PC-9 (cell line): ENCODE measurements around the gene ESR1.

Source experiments
- EZH2 ChIP-seq: fragments of 200-600 bp; sonication (generic); IDR thresholded peaks from 2 replicates; pipeline ENCODE4 v1.8.0; 2017; ENCODE audit warnings: antibody characterized with exemption, low read depth
- TF ChIP-seq, protein P1 (sequence below): fragments of 200-600 bp; sonication (generic); conservative IDR thresholded peaks from 2 replicates; pipeline ENCODE4 v1.6.1; 2017; ENCODE audit warnings: mixed run types, antibody characterized with exemption, mild to moderate bottlenecking, moderate library complexity

DNA sequence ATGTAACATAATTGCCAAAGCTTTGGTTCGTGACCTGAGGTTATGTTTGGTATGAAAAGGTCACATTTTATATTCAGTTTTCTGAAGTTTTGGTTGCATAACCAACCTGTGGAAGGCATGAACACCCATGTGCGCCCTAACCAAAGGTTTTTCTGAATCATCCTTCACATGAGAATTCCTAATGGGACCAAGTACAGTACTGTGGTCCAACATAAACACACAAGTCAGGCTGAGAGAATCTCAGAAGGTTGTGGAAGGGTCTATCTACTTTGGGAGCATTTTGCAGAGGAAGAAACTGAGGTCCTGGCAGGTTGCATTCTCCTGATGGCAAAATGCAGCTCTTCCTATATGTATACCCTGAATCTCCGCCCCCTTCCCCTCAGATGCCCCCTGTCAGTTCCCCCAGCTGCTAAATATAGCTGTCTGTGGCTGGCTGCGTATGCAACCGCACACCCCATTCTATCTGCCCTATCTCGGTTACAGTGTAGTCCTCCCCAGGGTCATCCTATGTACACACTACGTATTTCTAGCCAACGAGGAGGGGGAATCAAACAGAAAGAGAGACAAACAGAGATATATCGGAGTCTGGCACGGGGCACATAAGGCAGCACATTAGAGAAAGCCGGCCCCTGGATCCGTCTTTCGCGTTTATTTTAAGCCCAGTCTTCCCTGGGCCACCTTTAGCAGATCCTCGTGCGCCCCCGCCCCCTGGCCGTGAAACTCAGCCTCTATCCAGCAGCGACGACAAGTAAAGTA, 547 bp upstream of the ESR1 start:
- TF ChIP-seq EZH2, result no peak
- TF ChIP-seq, protein P1, sequence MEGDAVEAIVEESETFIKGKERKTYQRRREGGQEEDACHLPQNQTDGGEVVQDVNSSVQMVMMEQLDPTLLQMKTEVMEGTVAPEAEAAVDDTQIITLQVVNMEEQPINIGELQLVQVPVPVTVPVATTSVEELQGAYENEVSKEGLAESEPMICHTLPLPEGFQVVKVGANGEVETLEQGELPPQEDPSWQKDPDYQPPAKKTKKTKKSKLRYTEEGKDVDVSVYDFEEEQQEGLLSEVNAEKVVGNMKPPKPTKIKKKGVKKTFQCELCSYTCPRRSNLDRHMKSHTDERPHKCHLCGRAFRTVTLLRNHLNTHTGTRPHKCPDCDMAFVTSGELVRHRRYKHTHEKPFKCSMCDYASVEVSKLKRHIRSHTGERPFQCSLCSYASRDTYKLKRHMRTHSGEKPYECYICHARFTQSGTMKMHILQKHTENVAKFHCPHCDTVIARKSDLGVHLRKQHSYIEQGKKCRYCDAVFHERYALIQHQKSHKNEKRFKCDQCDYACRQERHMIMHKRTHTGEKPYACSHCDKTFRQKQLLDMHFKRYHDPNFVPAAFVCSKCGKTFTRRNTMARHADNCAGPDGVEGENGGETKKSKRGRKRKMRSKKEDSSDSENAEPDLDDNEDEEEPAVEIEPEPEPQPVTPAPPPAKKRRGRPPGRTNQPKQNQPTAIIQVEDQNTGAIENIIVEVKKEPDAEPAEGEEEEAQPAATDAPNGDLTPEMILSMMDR, result no peak
